Breast epithelium (tissue), 4 donors: ENCODE results near the gene PTTG1IP. TPM values are rescaled to one million over a fixed set of nuclear protein-coding genes. Genes with fewer than 3 reads are reported as not detected.
A peak's percentile ranks its signal among the peaks of the same experiment; 100 is the strongest.

ENCODE experiments used
- DNase-seq, 2 donors: peaks; one replicate each; pipeline ENCODE4 v3.0.0-alpha.2; 2019; ENCODE audit warnings: low spot score in 2 of 2
- H3K27ac ChIP-seq, 2 donors: fragments of 200-600 bp; sonication (generic) in 1 of 2; one replicate each; pipeline ENCODE4 v1.5.1; 2016 to 2019; ENCODE audit warnings: mild to moderate bottlenecking in 1 of 2
- H3K27me3 ChIP-seq, 2 donors: fragments of 200-600 bp; sonication (generic) in 1 of 2; one replicate each; pipeline versions ENCODE4 v1.5.1 to v1.6.0; 2017 to 2019; ENCODE audit warnings: control low read depth in 1 of 2, mild to moderate bottlenecking in 1 of 2
- H3K36me3 ChIP-seq: fragments of 200-600 bp; one replicate; pipeline ENCODE4 v1.5.1; 2019
- H3K4me1 ChIP-seq, 2 donors: fragments of 200-600 bp; sonication (generic); one replicate each; pipeline ENCODE4 v1.5.1; 2016 to 2019; ENCODE audit warnings: control low read depth in 1 of 2
- H3K4me3 ChIP-seq, 3 donors: fragments of 200-600 bp; sonication (generic); 1 replicate in 2 of 3; 2 replicates in 1 of 3; pipeline ENCODE4 v1.5.1; 2016 to 2019; ENCODE audit warnings: mild to moderate bottlenecking in 3 of 3, moderate library complexity in 2 of 3
- H3K9me3 ChIP-seq, 2 donors: fragments of 200-600 bp; sonication (generic) in 1 of 2; one replicate each; pipeline ENCODE4 v1.5.1; 2016 to 2019; ENCODE audit warnings: control low read depth in 1 of 2
- CTCF ChIP-seq, 3 donors: fragments of 450-650 bp; IDR thresholded peaks; one replicate each; pipeline ENCODE4 v1.5.1; 2016 to 2017; ENCODE audit warnings: antibody characterized with exemption in 3 of 3, mild to moderate bottlenecking in 3 of 3, moderate library complexity in 3 of 3
- POLR2A ChIP-seq: fragments of 450-650 bp; IDR thresholded peaks from one replicate; pipeline ENCODE4 v1.6.1; 2016; ENCODE audit warnings: antibody characterized with exemption, mild to moderate bottlenecking, moderate library complexity
- POLR2AphosphoS5 ChIP-seq, 3 donors: sonication (generic); formaldehyde crosslinking; IDR thresholded peaks; one replicate each; pipeline ENCODE4 v1.6.1; 2017; ENCODE audit warnings: antibody characterized with exemption in 3 of 3
- intact Hi-C: fragments of 100-400 bp; cut with DNase I; formaldehyde crosslinking; loops from one replicate; pipeline ENCODE4 v1.15.1; 2023; ENCODE audit warnings: low total_unique reads
- total RNA-seq, 3 donors: library from RNA; depleted of rRNA; stranded (reverse); fragments of >200 nt; gene quantifications; one replicate each; pipeline ENCODE4 v1.1.0, GENCODE V29; 2016

Gene PTTG1IP
- total RNA-seq, 3 donors from 2014 or later, result 187 to 351 (median 272) TPM

- Histone ChIP-seq H3K9me3 (no peaks in the 10 kb centered on the region), H3K4me3 (no peak overlapping the region), H3K4me1 (peaks cover 12 to 21% of the 10 kb centered on the region in 2 donors), H3K27ac (no peak overlapping the region), H3K36me3 (no peaks in the 10 kb centered on the region), H3K27me3 (no peaks in the 10 kb centered on the region)
- DNase-seq, result no peak
- TF ChIP-seq POLR2A, result no peak
- TF ChIP-seq CTCF (IDR thresholded peaks at IDR 0.05), result no peak
- no peak for TF ChIP-seq POLR2AphosphoS5 (IDR thresholded peaks at IDR 0.05)
- intact Hi-C loops, result loop anchor here (10.0 kb wide), 1 partner anchor 682 kb away; the partner anchor contains the start of gene SLC19A1
Observed at GRCh38 chr21:44862869-44863685, 10.4 kb downstream of the PTTG1IP start.

GRCh38 chr21:44858791-44859190, 14.7 kb downstream of the PTTG1IP start:
- H3K27ac ChIP-seq, result peak overlapping the region; percentile 58 to 83

GRCh38 chr21:44858291-44858690, 15.2 kb downstream of the PTTG1IP start:
- H3K27ac ChIP-seq, result peak overlapping the region; percentile 58 to 83
- TF ChIP-seq POLR2A (no peak), CTCF (IDR thresholded peaks at IDR 0.05) (no peak), POLR2AphosphoS5 (IDR thresholded peaks at IDR 0.05) (no peak)
- intact Hi-C loops, result no loop called here
- peaks cover 7% of the 10 kb centered on the region for H3K36me3 ChIP-seq
- H3K27me3 ChIP-seq, result no peaks in the 10 kb centered on the region
- peaks cover 4 to 11% of the 10 kb centered on the region in 2 donors for H3K4me1 ChIP-seq
- H3K9me3 ChIP-seq, result no peaks in the 10 kb centered on the region
- peak in 1 of 2 donors; percentile 62 for DNase-seq
- peak overlapping the region in 2 of 3 donors; percentile 22 to 50 for H3K4me3 ChIP-seq

More at GRCh38 chr21:44858791-44859190, 14.7 kb downstream of the PTTG1IP start:
- Histone ChIP-seq H3K36me3 (peaks cover 7% of the 10 kb centered on the region), H3K4me1 (peaks cover 4 to 11% of the 10 kb centered on the region in 2 donors), H3K4me3 (peak overlapping the region in 2 of 3 donors; percentile 22 to 50), H3K9me3 (no peaks in the 10 kb centered on the region), H3K27me3 (no peaks in the 10 kb centered on the region)
- TF ChIP-seq CTCF (IDR thresholded peaks at IDR 0.05) (no peak), POLR2A (no peak), POLR2AphosphoS5 (IDR thresholded peaks at IDR 0.05) (no peak)
- intact Hi-C loops, result no loop called here
- DNase-seq, result peak; percentile 50 to 71

- Histone ChIP-seq H3K4me3 (no peak overlapping the region), H3K27ac (peak overlapping the region; percentile 58 to 83), H3K27me3 (no peaks in the 10 kb centered on the region), H3K9me3 (no peaks in the 10 kb centered on the region), H3K4me1 (peaks cover 4 to 11% of the 10 kb centered on the region in 2 donors), H3K36me3 (peaks cover 7% of the 10 kb centered on the region)
- intact Hi-C loops, result no loop called here
- no peak for TF ChIP-seq POLR2A
- TF ChIP-seq POLR2AphosphoS5 (IDR thresholded peaks at IDR 0.05), result no peak
- no peak for TF ChIP-seq CTCF (IDR thresholded peaks at IDR 0.05)
- DNase-seq, result peak in 1 of 2 donors; percentile 25
Observed at GRCh38 chr21:44857127-44857892, 16.2 kb downstream of the PTTG1IP start.
